Hepatocyte (in vitro differentiated cells): ENCODE measurements around the gene CA12.

Experiments used
- EZH2 ChIP-seq: fragments of 200-600 bp; sonication (generic); IDR thresholded peaks from 2 replicates; pipeline ENCODE4 v1.6.1; 2016; ENCODE audit warnings: antibody characterized with exemption, mild to moderate bottlenecking, borderline replicate concordance
- TF ChIP-seq, protein P1 (sequence below): fragments of 200-600 bp; sonication (generic); IDR thresholded peaks from 2 replicates; pipeline ENCODE4 v1.5.1; 2016; ENCODE audit warnings: antibody characterized with exemption, mild to moderate bottlenecking; ENCODE audit not compliant: poor library complexity

GRCh38 chr15:63421433-63421832, 39.8 kb upstream of the CA12 start:
- TF ChIP-seq, protein P1, sequence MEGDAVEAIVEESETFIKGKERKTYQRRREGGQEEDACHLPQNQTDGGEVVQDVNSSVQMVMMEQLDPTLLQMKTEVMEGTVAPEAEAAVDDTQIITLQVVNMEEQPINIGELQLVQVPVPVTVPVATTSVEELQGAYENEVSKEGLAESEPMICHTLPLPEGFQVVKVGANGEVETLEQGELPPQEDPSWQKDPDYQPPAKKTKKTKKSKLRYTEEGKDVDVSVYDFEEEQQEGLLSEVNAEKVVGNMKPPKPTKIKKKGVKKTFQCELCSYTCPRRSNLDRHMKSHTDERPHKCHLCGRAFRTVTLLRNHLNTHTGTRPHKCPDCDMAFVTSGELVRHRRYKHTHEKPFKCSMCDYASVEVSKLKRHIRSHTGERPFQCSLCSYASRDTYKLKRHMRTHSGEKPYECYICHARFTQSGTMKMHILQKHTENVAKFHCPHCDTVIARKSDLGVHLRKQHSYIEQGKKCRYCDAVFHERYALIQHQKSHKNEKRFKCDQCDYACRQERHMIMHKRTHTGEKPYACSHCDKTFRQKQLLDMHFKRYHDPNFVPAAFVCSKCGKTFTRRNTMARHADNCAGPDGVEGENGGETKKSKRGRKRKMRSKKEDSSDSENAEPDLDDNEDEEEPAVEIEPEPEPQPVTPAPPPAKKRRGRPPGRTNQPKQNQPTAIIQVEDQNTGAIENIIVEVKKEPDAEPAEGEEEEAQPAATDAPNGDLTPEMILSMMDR, result no peak
- TF ChIP-seq EZH2, result no peak
